ENCODE measurements around the gene ALOX5.

DNA sequence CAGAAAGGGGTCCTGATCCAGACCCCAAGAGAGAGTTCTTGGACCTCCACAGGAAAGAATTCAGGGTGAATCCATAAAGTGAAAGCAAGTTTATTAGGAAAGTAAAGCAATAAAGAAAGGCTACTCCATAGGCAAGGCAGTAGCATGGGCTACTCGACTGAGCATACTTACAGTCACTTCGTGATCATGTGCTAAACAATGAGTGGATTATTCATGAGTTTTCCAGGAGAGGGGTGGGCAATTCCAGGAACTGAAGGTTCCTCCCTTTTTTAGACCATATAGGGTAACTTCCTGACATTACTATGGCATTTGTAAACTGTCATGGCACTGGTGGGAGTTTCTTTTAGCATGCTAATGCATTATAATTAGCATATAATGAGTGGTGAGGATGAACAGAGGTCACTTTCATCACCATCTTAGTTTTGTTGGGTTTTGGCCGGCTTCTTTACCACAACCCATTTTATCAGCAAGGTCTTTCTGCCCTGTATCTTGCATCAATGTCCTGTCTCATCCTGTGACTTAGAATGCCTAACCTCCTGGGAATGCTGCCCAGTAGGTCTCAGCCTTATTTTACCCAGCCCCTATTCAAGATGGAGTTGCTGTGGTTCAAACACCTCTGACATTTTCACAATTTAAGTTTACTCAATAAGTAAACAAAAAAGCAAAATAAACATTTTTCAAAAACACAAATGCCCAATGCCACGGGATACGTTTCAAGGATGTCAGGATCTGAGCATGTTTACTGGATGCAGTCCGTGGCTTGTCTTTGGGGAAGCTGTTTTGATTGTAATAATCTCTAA, 37.0 kb downstream of the ALOX5 start:
- TF ChIP-seq, protein P1, sequence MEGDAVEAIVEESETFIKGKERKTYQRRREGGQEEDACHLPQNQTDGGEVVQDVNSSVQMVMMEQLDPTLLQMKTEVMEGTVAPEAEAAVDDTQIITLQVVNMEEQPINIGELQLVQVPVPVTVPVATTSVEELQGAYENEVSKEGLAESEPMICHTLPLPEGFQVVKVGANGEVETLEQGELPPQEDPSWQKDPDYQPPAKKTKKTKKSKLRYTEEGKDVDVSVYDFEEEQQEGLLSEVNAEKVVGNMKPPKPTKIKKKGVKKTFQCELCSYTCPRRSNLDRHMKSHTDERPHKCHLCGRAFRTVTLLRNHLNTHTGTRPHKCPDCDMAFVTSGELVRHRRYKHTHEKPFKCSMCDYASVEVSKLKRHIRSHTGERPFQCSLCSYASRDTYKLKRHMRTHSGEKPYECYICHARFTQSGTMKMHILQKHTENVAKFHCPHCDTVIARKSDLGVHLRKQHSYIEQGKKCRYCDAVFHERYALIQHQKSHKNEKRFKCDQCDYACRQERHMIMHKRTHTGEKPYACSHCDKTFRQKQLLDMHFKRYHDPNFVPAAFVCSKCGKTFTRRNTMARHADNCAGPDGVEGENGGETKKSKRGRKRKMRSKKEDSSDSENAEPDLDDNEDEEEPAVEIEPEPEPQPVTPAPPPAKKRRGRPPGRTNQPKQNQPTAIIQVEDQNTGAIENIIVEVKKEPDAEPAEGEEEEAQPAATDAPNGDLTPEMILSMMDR (IDR thresholded peaks at IDR 0.05), result no peak
- TF ChIP-seq POLR2A (IDR thresholded peaks at IDR 0.05), result no peak

All from heart left ventricle (tissue), 13 donors.